ENCODE results near the gene HTT. TPM values are rescaled to one million over a fixed set of nuclear protein-coding genes. Genes with fewer than 3 reads are reported as not detected.

Gene HTT
- total RNA-seq, 1 experiment from 2014 or later: 64.4 TPM

DNA sequence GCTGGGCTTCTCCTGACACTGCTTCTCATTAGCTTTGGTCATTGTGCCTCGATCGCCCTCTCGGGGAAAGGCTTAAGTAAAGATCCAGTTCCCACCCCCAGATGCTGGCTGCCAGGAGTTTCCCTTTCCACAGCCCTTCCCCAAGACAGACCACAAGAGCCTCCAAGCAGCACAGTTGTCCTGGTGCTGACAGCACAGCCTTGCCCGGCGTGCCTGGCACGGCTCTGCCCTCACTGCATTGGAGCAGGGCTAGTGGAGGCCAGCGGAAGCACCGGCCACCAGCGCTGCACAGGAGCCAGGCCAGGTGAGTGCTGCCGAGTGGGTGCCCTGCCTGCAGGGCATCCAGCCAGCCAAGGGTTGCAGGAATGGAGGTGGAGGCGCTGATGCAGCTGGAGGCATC, 164.8 kb downstream of the HTT start:
- no peak for TF ChIP-seq CTCF (conservative IDR thresholded peaks at IDR 0.05)
- H3K56ac ChIP-seq (ENCODE audit: insufficient read length, low read depth, low read length): no peak overlapping the region
- no peak overlapping the region for H3K4me3 Mint-ChIP-seq
- H3K4me2 ChIP-seq (ENCODE audit: insufficient read depth, insufficient read length, low read length): no peak overlapping the region
- peaks cover 3% of the 10 kb centered on the region; the same call in 1 of the 2 replicates for H3K4me1 ChIP-seq (ENCODE audit: insufficient read depth, low read length)
- H3K23me2 ChIP-seq (ENCODE audit: insufficient read length, low read depth, low read length, poor library complexity, severe bottlenecking): no peaks in the 10 kb centered on the region
- peaks cover 60% of the 10 kb centered on the region for H3K27me3 Mint-ChIP-seq (ENCODE audit: low read depth)
- no peak overlapping the region for H4K5ac ChIP-seq (ENCODE audit: insufficient read length, low read depth, low read length)
- no peak overlapping the region for H3K27ac Mint-ChIP-seq
- H3K27me3 ChIP-seq (ENCODE audit: insufficient read depth, low read length): no peaks in the 10 kb centered on the region; the same call in 1 of the 2 replicates
- no peak overlapping the region for H2AK5ac ChIP-seq (ENCODE audit: insufficient read length, low read length)
- no peak overlapping the region for H3K18ac ChIP-seq (ENCODE audit: insufficient read length, low read depth, low read length)
- H3K9me3 ChIP-seq (ENCODE audit: control insufficient read depth, low read depth, low read length): no peaks in the 10 kb centered on the region
- no peak overlapping the region for H2AFZ ChIP-seq (ENCODE audit: low read length)
- no CpG with 5 or more reads among the region's 11 CpGs for WGBS (ENCODE audit: extremely low coverage, insufficient read length, low lambda C conversion rate)
- H3K79me1 ChIP-seq (ENCODE audit: insufficient read depth, low read depth, low read length, poor library complexity, severe bottlenecking): no peaks in the 10 kb centered on the region
- H2BK12ac ChIP-seq (ENCODE audit: insufficient read length, low read depth, low read length): no peak overlapping the region
- H3K36me3 Mint-ChIP-seq (ENCODE audit: insufficient read depth in 1 of 3, low read depth in 3 of 3): peaks cover 37 to 65% (median 54%) of the 10 kb centered on the region in 3 experiments
- H3T11ph ChIP-seq (ENCODE audit: low read length): no peak overlapping the region
- no peak overlapping the region for H3K4ac ChIP-seq (ENCODE audit: low read depth, low read length)
- no peak overlapping the region for H3K27ac ChIP-seq (ENCODE audit: insufficient read length, low read depth, low read length)
- no peak for DNase-seq
- no peak overlapping the region for H2BK5ac ChIP-seq (ENCODE audit: insufficient read length, low read length)
- H3K9me3 Mint-ChIP-seq: no peaks in the 10 kb centered on the region; a peak in 1 of 5 replicates
- no peak overlapping the region for H3K9ac ChIP-seq (ENCODE audit: extremely low read depth, insufficient read length, low read length)
- H4K8ac ChIP-seq (replicated peaks; ENCODE audit: insufficient read length, low read depth, low read length): no peak overlapping the region
- H3K23ac ChIP-seq (ENCODE audit: insufficient read length, low read depth, low read length): no peak overlapping the region
- no peaks in the 10 kb centered on the region for H4K20me1 ChIP-seq (ENCODE audit: control insufficient read depth, insufficient read depth, insufficient read length)
- no peak overlapping the region for H4K91ac ChIP-seq (ENCODE audit: insufficient read length, low read depth, low read length)
- no peak overlapping the region for H2BK15ac ChIP-seq (ENCODE audit: low read depth, low read length)
- H2BK120ac ChIP-seq (ENCODE audit: low read depth, low read length, poor library complexity, severe bottlenecking): no peak overlapping the region
- no peaks in the 10 kb centered on the region for H3K79me2 ChIP-seq (ENCODE audit: insufficient read depth, low read length)
- H3K14ac ChIP-seq (ENCODE audit: insufficient read depth, low read length): no peak overlapping the region
- H3K4me1 Mint-ChIP-seq: peaks cover 22 to 62% of the 10 kb centered on the region in 2 experiments
- H2BK20ac ChIP-seq (ENCODE audit: low read depth, low read length, poor library complexity, severe bottlenecking): no peak overlapping the region
